GM18907 (cell line): ENCODE data around the gene CACNA2D3.

Source experiments
- ATAC-seq: cut with Tn5 transposase; IDR thresholded peaks from one replicate; pipeline ENCODE4 v1.9.1; 2021; ENCODE audit warnings: mild to moderate bottlenecking, moderate library complexity; ENCODE audit not compliant: unreplicated experiment

Gene CACNA2D3

DNA sequence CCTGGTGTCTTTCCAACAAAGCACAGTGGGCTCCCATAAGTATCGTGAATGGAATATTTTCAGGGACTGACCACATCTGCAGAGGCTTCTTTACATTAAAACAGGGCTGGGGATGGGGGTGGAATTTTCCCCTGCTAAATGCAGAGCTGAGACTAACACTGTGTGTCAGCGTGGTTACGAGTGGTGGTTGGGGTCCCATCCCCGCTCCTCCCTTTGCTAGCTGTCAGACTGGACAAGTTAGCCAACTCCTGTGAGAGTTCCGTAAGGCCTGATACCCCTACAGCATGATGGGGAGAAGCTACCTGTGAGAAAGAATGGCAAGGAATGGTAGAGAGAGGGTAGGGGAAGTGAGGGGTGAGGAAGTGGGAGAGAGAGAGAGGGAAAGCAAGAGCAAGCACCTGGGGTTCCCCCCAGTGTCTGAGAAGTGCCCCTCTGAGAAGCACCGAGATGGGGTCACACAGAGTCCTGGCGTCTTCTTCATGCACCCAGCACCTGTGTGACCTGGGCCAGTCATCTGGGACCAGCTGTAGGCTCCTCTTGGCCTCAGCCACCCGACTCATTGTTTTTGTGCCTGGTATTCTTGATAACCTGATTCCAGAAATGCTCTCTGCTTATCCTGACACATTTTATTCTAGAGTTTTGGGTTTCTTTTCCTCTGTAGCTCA lies 395.8 kb downstream of the CACNA2D3 start:
- no peak for ATAC-seq

GRCh38 chr3:54519493-54519892 lies 397.1 kb downstream of the CACNA2D3 start:
- ATAC-seq, result no peak

DNA sequence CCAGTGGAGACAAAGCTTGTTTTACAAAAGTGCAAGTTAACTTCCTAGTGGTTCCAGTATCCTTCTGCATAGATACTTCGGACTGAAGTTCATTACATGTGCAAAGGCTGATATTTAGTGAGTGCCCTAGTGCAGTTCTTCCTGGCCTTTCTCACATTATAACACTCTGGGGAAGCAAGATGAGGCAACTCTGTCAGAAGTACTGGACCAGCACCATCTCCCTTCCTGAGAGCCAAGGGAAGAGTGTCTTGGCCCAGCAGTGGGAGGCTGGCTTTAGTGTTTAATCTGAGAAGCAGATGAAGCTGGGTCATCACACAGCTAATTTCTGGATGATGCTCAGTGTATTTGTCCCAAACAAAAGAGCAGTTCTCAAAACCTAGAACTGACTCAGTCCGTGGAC lies 397.7 kb downstream of the CACNA2D3 start:
- ATAC-seq, result no peak

- no peak for ATAC-seq
Observed at GRCh38 chr3:54527521-54527920, 405.2 kb downstream of the CACNA2D3 start.

DNA sequence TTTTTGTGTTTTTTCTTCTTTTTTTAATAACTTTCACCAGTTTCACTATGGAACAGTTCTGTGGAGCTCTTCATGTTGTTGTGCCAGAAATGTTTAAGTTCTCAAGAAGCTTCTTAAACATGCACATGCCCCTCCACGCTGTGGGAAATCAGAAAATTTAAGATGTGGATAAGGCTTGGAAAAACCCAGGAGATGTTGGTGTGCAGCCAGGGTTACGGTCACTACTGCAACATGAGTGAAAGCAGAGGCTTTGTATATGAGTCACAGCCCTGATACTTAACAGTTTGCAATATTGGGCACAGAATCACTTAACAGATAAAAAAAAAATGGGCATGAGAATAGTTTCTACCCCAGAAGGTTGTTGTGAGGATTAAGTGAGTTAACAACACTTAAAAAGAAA lies 405.6 kb downstream of the CACNA2D3 start:
- no peak for ATAC-seq

- no peak for ATAC-seq
Observed at GRCh38 chr3:54528668-54529067, 406.3 kb downstream of the CACNA2D3 start.

GRCh38 chr3:54530091-54530490 lies 407.7 kb downstream of the CACNA2D3 start:
- no peak for ATAC-seq

DNA sequence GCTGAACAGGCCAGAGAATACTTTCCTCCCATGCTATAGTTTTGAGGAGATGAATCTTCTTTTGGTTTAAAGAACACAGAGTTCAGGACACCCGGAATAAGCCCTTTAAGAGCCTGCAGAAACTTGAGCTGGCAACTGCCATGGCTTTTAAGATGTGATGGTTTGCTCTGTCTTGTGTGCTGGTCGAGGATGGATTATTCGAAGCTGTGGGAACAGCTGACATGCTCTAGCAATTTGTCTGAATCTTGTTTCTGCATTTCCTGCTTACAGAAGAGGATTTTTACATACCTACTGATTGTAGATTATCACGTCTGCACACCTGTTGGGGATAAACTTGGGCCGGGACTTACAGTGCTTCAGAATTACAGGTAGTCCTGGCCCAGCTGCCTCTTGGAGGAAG lies 408.6 kb downstream of the CACNA2D3 start:
- no peak for ATAC-seq

DNA sequence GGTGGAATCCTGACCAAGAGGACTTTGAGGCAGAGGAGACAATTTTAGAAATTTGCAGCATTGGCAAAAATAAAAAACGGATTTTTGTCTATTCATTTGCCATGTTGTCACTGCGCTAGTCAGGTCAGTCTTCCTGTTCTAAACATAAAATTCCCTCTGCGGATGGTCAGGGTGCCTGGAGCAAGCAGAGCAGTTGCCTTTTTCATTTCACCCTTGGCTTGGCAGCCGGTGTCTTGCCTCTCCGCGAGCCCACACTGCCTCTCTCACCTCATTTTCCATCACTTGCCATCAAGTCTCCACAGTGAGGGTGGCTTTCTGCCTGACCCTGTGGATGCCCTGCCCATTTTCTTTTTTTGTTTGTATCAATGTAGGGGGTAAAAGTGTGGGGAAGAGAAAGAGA lies 409.4 kb downstream of the CACNA2D3 start:
- ATAC-seq, result no peak

- no peak for ATAC-seq
Observed at GRCh38 chr3:54533856-54534255, 411.5 kb downstream of the CACNA2D3 start.

DNA sequence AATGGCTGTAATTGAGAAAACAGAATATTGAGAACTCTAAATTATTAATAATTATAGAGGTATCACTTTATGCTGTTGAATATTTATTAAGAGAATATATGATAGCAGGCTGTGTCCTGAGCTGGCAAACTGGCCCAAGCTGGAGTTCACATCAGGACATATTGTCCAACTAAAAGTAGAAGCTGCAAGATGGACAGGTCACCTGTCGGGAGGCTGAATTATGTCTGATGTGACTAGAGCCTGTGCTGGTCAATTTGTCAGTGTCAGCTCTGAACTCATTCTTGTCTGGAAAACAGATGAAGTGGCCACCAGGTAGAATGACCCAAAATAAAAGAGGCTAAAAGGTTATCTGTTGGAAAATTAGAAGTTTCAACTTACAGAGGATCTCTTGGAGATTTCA lies 413.3 kb downstream of the CACNA2D3 start:
- no peak for ATAC-seq

DNA sequence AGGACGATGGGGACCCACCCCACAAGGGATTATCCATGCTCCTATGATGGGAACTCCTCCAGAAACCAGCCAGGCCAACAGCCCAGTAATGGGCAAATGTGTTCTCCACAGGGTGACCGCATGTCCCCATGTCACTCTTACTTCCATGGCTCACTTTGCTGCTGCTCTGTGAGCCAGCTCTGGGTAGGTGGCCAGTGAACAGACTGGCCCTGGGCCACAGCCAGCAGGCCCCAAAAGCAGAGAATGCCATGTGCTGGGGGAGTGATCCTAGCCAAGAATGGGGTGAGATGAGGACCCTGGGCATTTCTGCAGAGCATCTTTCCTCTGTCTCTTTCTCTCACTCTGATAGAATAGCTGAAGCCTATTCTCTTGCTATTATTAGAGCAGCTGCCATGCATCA lies 414.1 kb downstream of the CACNA2D3 start:
- no peak for ATAC-seq

- no peak for ATAC-seq
Observed at GRCh38 chr3:54537506-54537905, 415.2 kb downstream of the CACNA2D3 start.

DNA sequence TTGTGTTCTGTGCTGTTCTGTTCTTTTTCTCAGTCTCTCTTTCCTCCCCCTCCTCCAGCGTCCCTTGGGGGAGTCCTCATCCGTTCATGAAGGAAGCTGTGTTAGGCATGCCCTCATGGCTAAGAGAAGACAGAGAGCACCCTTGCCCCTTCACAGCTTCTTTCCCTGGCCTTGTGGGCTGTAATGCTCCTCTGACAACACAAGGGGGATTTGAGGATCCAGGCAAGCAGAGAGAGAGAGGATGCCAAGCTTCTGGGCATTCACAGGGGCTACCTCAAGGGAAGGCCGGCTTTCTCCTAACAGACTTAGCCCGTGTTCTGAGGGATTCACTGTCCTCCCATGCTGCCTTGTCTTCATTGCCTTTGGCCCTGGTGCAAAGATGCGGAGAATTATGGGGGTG lies 416.0 kb downstream of the CACNA2D3 start:
- no peak for ATAC-seq

DNA sequence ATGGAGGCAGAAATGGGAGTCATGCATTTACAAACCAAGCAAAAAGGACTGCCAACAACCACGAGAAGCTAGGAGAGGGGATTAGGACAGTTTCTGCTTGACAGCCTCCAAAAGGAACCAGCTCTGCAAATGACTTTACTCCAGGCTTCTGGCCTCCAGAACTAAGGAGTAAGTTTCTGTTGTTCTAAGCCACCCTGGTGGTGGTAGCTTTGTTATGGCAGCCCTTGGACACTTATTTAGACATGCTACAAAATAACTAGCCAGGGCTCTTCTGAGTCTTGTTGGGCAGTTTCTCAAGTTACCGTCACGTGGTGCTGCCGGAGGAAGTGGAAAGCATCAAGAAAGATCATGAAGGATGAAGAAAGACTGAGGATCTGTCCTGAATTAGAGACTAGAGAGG lies 419.0 kb downstream of the CACNA2D3 start:
- ATAC-seq, result no peak

GRCh38 chr3:54543446-54543845 lies 421.1 kb downstream of the CACNA2D3 start:
- no peak for ATAC-seq

DNA sequence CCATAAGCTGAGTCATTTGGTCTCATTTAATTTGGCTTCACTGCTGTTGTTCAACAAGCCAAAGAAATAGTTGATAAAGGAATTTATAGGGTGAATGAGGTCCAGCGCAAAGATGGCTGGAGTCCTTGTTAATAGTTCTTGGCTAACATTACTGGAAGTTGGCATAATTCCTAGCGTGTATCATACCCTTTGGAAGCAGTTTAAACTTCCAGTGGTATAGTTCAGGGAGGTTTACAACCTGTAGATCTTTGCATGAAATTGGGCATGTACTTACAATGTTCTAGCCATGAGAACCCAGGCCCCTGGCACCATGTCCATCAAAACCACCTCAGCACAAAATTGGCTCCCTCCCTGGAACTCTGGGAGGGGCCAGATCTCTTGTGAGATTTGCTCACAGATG lies 424.7 kb downstream of the CACNA2D3 start:
- no peak for ATAC-seq

- no peak for ATAC-seq
Observed at GRCh38 chr3:54547846-54548245, 425.5 kb downstream of the CACNA2D3 start.

GRCh38 chr3:54549607-54550220 lies 427.4 kb downstream of the CACNA2D3 start:
- ATAC-seq, result no peak

DNA sequence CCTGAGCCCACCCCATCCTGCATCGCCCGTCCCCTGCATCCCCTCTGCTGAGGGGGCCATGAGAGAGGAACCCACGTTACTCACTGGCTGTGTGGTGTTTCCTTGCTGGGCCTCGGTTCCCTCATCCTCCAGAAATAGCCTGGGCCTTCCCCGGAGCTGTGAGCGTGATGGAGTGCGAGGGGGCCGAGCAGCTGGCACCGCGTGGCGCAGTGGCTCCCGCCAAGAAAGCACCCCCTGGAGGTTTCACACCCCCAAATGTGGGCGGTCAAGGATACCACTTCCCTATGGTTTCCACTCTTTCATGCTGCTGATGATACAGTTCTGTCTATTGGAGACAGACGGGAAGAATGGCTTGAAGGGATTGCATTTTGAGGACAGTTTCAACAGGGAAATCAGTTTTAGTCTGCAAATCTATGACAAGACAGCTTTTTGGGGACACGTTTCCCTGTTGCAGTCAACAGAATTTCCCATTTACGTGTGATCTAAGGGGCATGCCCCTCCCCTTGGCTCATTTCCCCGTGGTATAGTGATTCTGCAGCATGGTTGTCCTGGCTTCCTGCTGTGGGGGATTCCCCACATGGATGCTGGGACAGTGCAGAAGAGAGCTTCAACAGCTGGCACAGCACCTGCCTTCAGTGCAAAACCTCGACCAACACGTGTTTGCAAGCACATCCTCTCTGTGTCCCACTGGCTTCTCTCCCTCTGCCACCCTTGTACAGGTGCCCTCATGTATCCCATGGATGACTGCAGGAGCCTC lies 428.0 kb downstream of the CACNA2D3 start:
- no peak for ATAC-seq

GRCh38 chr3:54556630-54557029 lies 434.3 kb downstream of the CACNA2D3 start:
- no peak for ATAC-seq
